ENCODE data around the gene TMX2. TPM values are rescaled to one million over a fixed set of nuclear protein-coding genes. Genes with fewer than 3 reads are reported as not detected.

The TMX2 gene
- total RNA-seq, 1 donor from 2014 or later = 65.3 TPM

DNA sequence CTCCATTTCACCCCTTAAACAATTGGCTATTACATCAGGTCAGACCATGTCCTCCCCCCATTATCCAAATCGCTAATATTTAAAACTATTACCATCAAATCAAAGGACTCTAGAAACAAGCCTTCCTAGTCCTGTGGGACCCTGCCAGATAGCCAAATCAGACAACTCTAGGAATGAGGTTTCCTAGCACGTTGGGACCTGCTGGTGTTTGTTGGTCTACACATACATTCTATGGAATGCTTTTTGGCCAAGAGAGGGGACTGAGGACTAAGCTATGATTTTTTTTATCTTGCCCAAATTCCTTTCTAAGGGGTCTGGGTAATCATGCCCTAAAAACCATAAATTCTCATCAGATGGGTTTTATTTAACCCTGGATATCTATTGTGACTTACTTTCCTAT lies 14.8 kb downstream of the TMX2 start:
- H3K9me3 ChIP-seq = no peaks in the 10 kb centered on the region
- intact Hi-C loops (cut with DNase I) = no loop called here
- no peak for DNase-seq (ENCODE audit: low spot score in 2 of 2)
- TF ChIP-seq, protein P1, sequence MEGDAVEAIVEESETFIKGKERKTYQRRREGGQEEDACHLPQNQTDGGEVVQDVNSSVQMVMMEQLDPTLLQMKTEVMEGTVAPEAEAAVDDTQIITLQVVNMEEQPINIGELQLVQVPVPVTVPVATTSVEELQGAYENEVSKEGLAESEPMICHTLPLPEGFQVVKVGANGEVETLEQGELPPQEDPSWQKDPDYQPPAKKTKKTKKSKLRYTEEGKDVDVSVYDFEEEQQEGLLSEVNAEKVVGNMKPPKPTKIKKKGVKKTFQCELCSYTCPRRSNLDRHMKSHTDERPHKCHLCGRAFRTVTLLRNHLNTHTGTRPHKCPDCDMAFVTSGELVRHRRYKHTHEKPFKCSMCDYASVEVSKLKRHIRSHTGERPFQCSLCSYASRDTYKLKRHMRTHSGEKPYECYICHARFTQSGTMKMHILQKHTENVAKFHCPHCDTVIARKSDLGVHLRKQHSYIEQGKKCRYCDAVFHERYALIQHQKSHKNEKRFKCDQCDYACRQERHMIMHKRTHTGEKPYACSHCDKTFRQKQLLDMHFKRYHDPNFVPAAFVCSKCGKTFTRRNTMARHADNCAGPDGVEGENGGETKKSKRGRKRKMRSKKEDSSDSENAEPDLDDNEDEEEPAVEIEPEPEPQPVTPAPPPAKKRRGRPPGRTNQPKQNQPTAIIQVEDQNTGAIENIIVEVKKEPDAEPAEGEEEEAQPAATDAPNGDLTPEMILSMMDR (IDR thresholded peaks at IDR 0.05) = no peak
- no peaks in the 10 kb centered on the region for H3K4me1 ChIP-seq
- H3K36me3 ChIP-seq = peaks cover 0 to 8% of the 10 kb centered on the region in 2 donors
- no peaks in the 10 kb centered on the region for H3K27me3 ChIP-seq
- H3K27ac ChIP-seq = no peak overlapping the region
- H3K4me3 ChIP-seq = no peak overlapping the region

DNA sequence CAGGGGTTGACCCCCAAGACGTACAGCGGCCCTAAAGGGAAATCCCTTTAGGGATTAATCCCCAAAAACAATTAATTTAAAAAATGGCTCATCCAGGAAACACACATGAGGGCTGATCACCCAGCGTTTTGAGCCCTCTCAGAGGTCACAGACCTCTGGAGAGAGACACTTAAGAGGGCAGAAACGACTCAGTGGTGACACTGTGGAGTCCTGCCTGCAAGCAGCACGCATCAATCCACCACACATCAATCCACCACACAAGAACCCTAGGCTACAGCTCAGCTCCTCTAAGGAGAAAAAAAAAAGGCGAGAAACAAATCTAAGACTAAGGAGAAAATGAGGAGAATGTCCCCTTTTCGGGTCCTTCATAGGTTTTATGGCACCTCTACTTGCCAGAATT lies 16.4 kb downstream of the TMX2 start:
- intact Hi-C loops (cut with DNase I) = no loop called here
- DNase-seq (ENCODE audit: low spot score in 2 of 2) = no peak
- H3K4me1 ChIP-seq = no peaks in the 10 kb centered on the region
- no peak overlapping the region for H3K27ac ChIP-seq
- no peak overlapping the region for H3K4me3 ChIP-seq
- peaks cover 0 to 8% of the 10 kb centered on the region in 2 donors for H3K36me3 ChIP-seq
- TF ChIP-seq, protein P1 (IDR thresholded peaks at IDR 0.05) = no peak
- H3K27me3 ChIP-seq = no peaks in the 10 kb centered on the region
- no peaks in the 10 kb centered on the region for H3K9me3 ChIP-seq

GRCh38 chr11:57729479-57729878 lies 17.1 kb downstream of the TMX2 start:
- H3K27ac ChIP-seq = no peak overlapping the region
- H3K27me3 ChIP-seq = no peaks in the 10 kb centered on the region
- DNase-seq (ENCODE audit: low spot score in 2 of 2) = no peak
- no peak overlapping the region for H3K4me3 ChIP-seq
- H3K36me3 ChIP-seq = peaks cover 3 to 11% of the 10 kb centered on the region in 2 donors
- intact Hi-C loops (cut with DNase I) = no loop called here
- H3K9me3 ChIP-seq = no peaks in the 10 kb centered on the region
- H3K4me1 ChIP-seq = no peaks in the 10 kb centered on the region
- TF ChIP-seq, protein P1 (IDR thresholded peaks at IDR 0.05) = no peak

DNA sequence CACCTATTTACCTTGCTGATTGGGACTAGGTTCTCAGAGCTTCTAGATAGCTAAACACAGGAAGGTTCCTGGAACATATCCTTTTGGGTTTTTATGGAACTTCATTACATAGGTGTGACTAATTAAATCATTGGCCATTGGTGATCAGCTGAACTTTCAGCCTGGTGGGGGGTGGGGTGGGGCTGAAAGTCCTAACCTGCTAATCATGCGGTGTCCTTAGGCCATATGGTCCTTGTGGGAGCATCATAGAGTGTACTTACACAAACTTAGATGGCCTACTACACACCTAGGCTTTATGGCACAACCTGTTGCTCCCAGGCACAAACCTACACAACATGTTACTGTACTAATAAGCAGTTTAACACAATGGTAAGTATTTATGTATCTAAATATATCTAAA lies 20.3 kb downstream of the TMX2 start:
- no peak overlapping the region for H3K27ac ChIP-seq
- no peak overlapping the region for H3K4me3 ChIP-seq
- TF ChIP-seq, protein P1 (IDR thresholded peaks at IDR 0.05) = no peak
- H3K4me1 ChIP-seq = no peaks in the 10 kb centered on the region
- intact Hi-C loops (cut with DNase I) = no loop called here
- no peaks in the 10 kb centered on the region for H3K9me3 ChIP-seq
- peaks cover 3 to 15% of the 10 kb centered on the region in 2 donors for H3K36me3 ChIP-seq
- DNase-seq (ENCODE audit: low spot score in 2 of 2) = no peak
- H3K27me3 ChIP-seq = no peaks in the 10 kb centered on the region

DNA sequence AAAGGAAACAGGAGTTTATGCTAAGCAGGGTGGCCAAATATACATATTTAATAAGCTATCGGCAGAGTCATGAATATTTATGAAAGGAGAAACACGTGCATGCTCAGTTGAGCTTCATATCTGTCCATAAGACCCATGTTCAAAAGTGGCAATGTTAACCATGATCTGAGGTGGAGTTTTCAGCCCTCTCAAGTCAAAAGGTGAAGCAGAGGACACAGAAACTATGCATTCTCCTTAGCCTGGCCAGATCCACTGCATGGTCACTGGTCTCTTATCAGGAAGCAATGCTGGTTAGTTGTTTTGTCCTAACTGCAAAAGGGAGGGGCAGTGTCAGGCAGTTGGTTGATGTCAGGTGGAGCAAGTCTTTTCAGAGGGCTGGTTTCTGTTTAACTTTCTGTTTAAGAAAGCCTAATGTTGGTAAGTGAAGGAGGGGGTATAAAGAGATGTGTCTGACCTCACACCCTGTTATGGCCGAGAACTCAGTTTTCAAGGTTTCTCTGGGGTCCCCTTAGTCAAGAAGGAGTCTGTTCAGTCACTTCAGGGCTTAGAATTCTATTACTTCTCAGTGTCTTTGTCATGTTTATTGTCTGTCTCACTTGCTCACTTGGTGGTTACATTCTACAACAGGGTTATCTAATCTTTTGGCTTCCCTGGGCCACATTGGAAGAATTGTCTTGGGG lies 23.4 kb downstream of the TMX2 start:
- intact Hi-C loops (cut with DNase I) = no loop called here
- H3K27ac ChIP-seq = no peak overlapping the region
- peaks cover 0 to 2% of the 10 kb centered on the region in 2 donors for H3K4me1 ChIP-seq
- no peak for DNase-seq (ENCODE audit: low spot score in 2 of 2)
- H3K27me3 ChIP-seq = no peaks in the 10 kb centered on the region
- H3K4me3 ChIP-seq = no peak overlapping the region
- no peaks in the 10 kb centered on the region for H3K9me3 ChIP-seq
- H3K36me3 ChIP-seq = peaks cover 18 to 25% of the 10 kb centered on the region in 2 donors
- TF ChIP-seq, protein P1 (IDR thresholded peaks at IDR 0.05) = no peak

Measured in ascending aorta (tissue), 2 donors.